ENCODE results near the gene NT5DC3.

NT5DC3 gene

GRCh38 chr12:103806803-103807202 is 34.2 kb downstream of the NT5DC3 start:
- CTCF ChIA-PET = interaction anchor here (0.8 kb wide), 1 partner anchor 14 kb away, joined by 3 read pairs; no protein-coding TSS in a partner anchor
- POLR2A ChIA-PET = no interaction called here
- H3K4me1 ChIP-seq (ENCODE audit: control extremely low read depth in 1 of 4, control insufficient read depth in 4 of 4, insufficient read depth in 4 of 4, low read length in 3 of 4) = peaks cover 0 to 13% (median 0%) of the 10 kb centered on the region in 4 experiments
- no peak overlapping the region for H3K4me3 ChIP-seq (ENCODE audit: control insufficient read depth in 1 of 7, extremely low read depth in 1 of 7, insufficient read depth in 4 of 7, low read depth in 2 of 7, low read length in 6 of 7)
- no peaks in the 10 kb centered on the region for H3K9me3 ChIP-seq (ENCODE audit: control extremely low read depth in 1 of 5, control insufficient read depth in 4 of 5, insufficient read depth in 2 of 5, low read depth in 1 of 5, low read length in 4 of 5)
- peak in 2 of 3 donors; percentile 25 to 26 for DNase-seq
- no peak overlapping the region for H3K27ac ChIP-seq (ENCODE audit: insufficient read depth in 1 of 2, low read depth in 1 of 2, low read length in 2 of 2, poor library complexity in 1 of 2, severe bottlenecking in 2 of 2)
- peaks cover 0 to 8% (median 0%) of the 10 kb centered on the region in 4 experiments for H3K36me3 ChIP-seq (ENCODE audit: control insufficient read depth in 4 of 4, insufficient read depth in 4 of 4, low read length in 3 of 4)
- 92% methylated on average over 4 of the region's 4 CpGs for WGBS (ENCODE audit: insufficient coverage)
- H3K27me3 ChIP-seq (replicated peaks in 2 of 5; ENCODE audit: control insufficient read depth in 4 of 5, insufficient read depth in 5 of 5, low read length in 4 of 5) = no peaks in the 10 kb centered on the region

GRCh38 chr12:103805655-103806360 is 35.2 kb downstream of the NT5DC3 start:
- CTCF ChIA-PET = interaction anchor here (0.8 to 1.0 kb wide), 2 partner anchors 13 to 82 kb away, joined by 3 read pairs; no protein-coding TSS in a partner anchor
- 100% methylated on average over 2 of the region's 5 CpGs for WGBS (ENCODE audit: insufficient coverage)
- Histone ChIP-seq H3K9me3 (ENCODE audit: control extremely low read depth in 1 of 5, control insufficient read depth in 4 of 5, insufficient read depth in 2 of 5, low read depth in 1 of 5, low read length in 4 of 5) (no peaks in the 10 kb centered on the region), H3K36me3 (ENCODE audit: control insufficient read depth in 4 of 4, insufficient read depth in 4 of 4, low read length in 3 of 4) (peaks cover 0 to 7% (median 0%) of the 10 kb centered on the region in 4 experiments), H3K27me3 (replicated peaks in 2 of 5; ENCODE audit: control insufficient read depth in 4 of 5, insufficient read depth in 5 of 5, low read length in 4 of 5) (no peaks in the 10 kb centered on the region), H3K4me3 (ENCODE audit: control insufficient read depth in 1 of 7, extremely low read depth in 1 of 7, insufficient read depth in 4 of 7, low read depth in 2 of 7, low read length in 6 of 7) (no peak overlapping the region), H3K4me1 (ENCODE audit: control extremely low read depth in 1 of 4, control insufficient read depth in 4 of 4, insufficient read depth in 4 of 4, low read length in 3 of 4) (peaks cover 0 to 20% (median 2%) of the 10 kb centered on the region in 4 experiments), H3K27ac (ENCODE audit: insufficient read depth in 1 of 2, low read depth in 1 of 2, low read length in 2 of 2, poor library complexity in 1 of 2, severe bottlenecking in 2 of 2) (no peak overlapping the region)
- DNase-seq = no peak
- POLR2A ChIA-PET = no interaction called here

GRCh38 chr12:103803847-103804246 is 37.2 kb downstream of the NT5DC3 start:
- WGBS (ENCODE audit: insufficient coverage) = no CpG with 5 or more reads among the region's 1 CpG
- Histone ChIP-seq H3K4me3 (ENCODE audit: control insufficient read depth in 1 of 7, extremely low read depth in 1 of 7, insufficient read depth in 4 of 7, low read depth in 2 of 7, low read length in 6 of 7) (no peak overlapping the region), H3K4me1 (ENCODE audit: control extremely low read depth in 1 of 4, control insufficient read depth in 4 of 4, insufficient read depth in 4 of 4, low read length in 3 of 4) (peaks cover 7 to 37% (median 12%) of the 10 kb centered on the region in 4 experiments), H3K36me3 (ENCODE audit: control insufficient read depth in 4 of 4, insufficient read depth in 4 of 4, low read length in 3 of 4) (peaks cover 0 to 3% (median 0%) of the 10 kb centered on the region in 4 experiments), H3K9me3 (ENCODE audit: control extremely low read depth in 1 of 5, control insufficient read depth in 4 of 5, insufficient read depth in 2 of 5, low read depth in 1 of 5, low read length in 4 of 5) (peaks cover 0 to 4% (median 1%) of the 10 kb centered on the region in 5 experiments), H3K27ac (ENCODE audit: insufficient read depth in 1 of 2, low read depth in 1 of 2, low read length in 2 of 2, poor library complexity in 1 of 2, severe bottlenecking in 2 of 2) (no peak overlapping the region), H3K27me3 (replicated peaks in 2 of 5; ENCODE audit: control insufficient read depth in 4 of 5, insufficient read depth in 5 of 5, low read length in 4 of 5) (no peaks in the 10 kb centered on the region)
- CTCF ChIA-PET = interaction anchor here (1.2 kb wide), 1 partner anchor 14 kb away, joined by 4 read pairs; no protein-coding TSS in a partner anchor
- POLR2A ChIA-PET = no interaction called here
- DNase-seq = no peak

- ChIA-PET POLR2A (no interaction called here), CTCF (no interaction called here)
- WGBS (ENCODE audit: insufficient coverage) = 100% methylated on average over 1 of the region's 1 CpG
- no peak for DNase-seq
- Histone ChIP-seq H3K27me3 (replicated peaks in 2 of 5; ENCODE audit: control insufficient read depth in 4 of 5, insufficient read depth in 5 of 5, low read length in 4 of 5) (no peaks in the 10 kb centered on the region), H3K4me1 (ENCODE audit: control extremely low read depth in 1 of 4, control insufficient read depth in 4 of 4, insufficient read depth in 4 of 4, low read length in 3 of 4) (peaks cover 7 to 37% (median 14%) of the 10 kb centered on the region in 4 experiments), H3K27ac (ENCODE audit: insufficient read depth in 1 of 2, low read depth in 1 of 2, low read length in 2 of 2, poor library complexity in 1 of 2, severe bottlenecking in 2 of 2) (no peak overlapping the region), H3K4me3 (ENCODE audit: control insufficient read depth in 1 of 7, extremely low read depth in 1 of 7, insufficient read depth in 4 of 7, low read depth in 2 of 7, low read length in 6 of 7) (no peak overlapping the region), H3K36me3 (ENCODE audit: control insufficient read depth in 4 of 4, insufficient read depth in 4 of 4, low read length in 3 of 4) (peaks cover 0 to 7% (median 0%) of the 10 kb centered on the region in 4 experiments), H3K9me3 (ENCODE audit: control extremely low read depth in 1 of 5, control insufficient read depth in 4 of 5, insufficient read depth in 2 of 5, low read depth in 1 of 5, low read length in 4 of 5) (peaks cover 0 to 4% (median 1%) of the 10 kb centered on the region in 5 experiments)
Measured at GRCh38 chr12:103802586-103802886, 38.5 kb downstream of the NT5DC3 start.

- 96% methylated on average over 9 of the region's 11 CpGs for WGBS (ENCODE audit: insufficient coverage)
- H3K4me3 ChIP-seq (ENCODE audit: control insufficient read depth in 1 of 7, extremely low read depth in 1 of 7, insufficient read depth in 4 of 7, low read depth in 2 of 7, low read length in 6 of 7) = no peak overlapping the region
- no peaks in the 10 kb centered on the region for H3K27me3 ChIP-seq (replicated peaks in 2 of 5; ENCODE audit: control insufficient read depth in 4 of 5, insufficient read depth in 5 of 5, low read length in 4 of 5)
- POLR2A ChIA-PET = no interaction called here
- H3K36me3 ChIP-seq (ENCODE audit: control insufficient read depth in 4 of 4, insufficient read depth in 4 of 4, low read length in 3 of 4) = peaks cover 0 to 7% (median 0%) of the 10 kb centered on the region in 4 experiments
- H3K27ac ChIP-seq (ENCODE audit: insufficient read depth in 1 of 2, low read depth in 1 of 2, low read length in 2 of 2, poor library complexity in 1 of 2, severe bottlenecking in 2 of 2) = no peak overlapping the region
- peaks cover 0 to 4% (median 1%) of the 10 kb centered on the region in 5 experiments for H3K9me3 ChIP-seq (ENCODE audit: control extremely low read depth in 1 of 5, control insufficient read depth in 4 of 5, insufficient read depth in 2 of 5, low read depth in 1 of 5, low read length in 4 of 5)
- H3K4me1 ChIP-seq (ENCODE audit: control extremely low read depth in 1 of 4, control insufficient read depth in 4 of 4, insufficient read depth in 4 of 4, low read length in 3 of 4) = peaks cover 7 to 35% (median 14%) of the 10 kb centered on the region in 4 experiments
- no peak for DNase-seq
- CTCF ChIA-PET = no interaction called here
Measured at GRCh38 chr12:103801709-103802585, 39.1 kb downstream of the NT5DC3 start.

GRCh38 chr12:103799857-103800771 is 40.9 kb downstream of the NT5DC3 start:
- peak; percentile 49 to 85 (median 81) for DNase-seq
- Histone ChIP-seq H3K4me1 (ENCODE audit: control extremely low read depth in 1 of 4, control insufficient read depth in 4 of 4, insufficient read depth in 4 of 4, low read length in 3 of 4) (peaks cover 7 to 33% (median 14%) of the 10 kb centered on the region in 4 experiments), H3K36me3 (ENCODE audit: control insufficient read depth in 4 of 4, insufficient read depth in 4 of 4, low read length in 3 of 4) (peaks cover 0 to 7% (median 0%) of the 10 kb centered on the region in 4 experiments), H3K27ac (ENCODE audit: insufficient read depth in 1 of 2, low read depth in 1 of 2, low read length in 2 of 2, poor library complexity in 1 of 2, severe bottlenecking in 2 of 2) (peak overlapping the region; percentile 14 to 69), H3K9me3 (ENCODE audit: control extremely low read depth in 1 of 5, control insufficient read depth in 4 of 5, insufficient read depth in 2 of 5, low read depth in 1 of 5, low read length in 4 of 5) (peaks cover 0 to 4% (median 1%) of the 10 kb centered on the region in 5 experiments), H3K27me3 (replicated peaks in 2 of 5; ENCODE audit: control insufficient read depth in 4 of 5, insufficient read depth in 5 of 5, low read length in 4 of 5) (no peaks in the 10 kb centered on the region), H3K4me3 (ENCODE audit: control insufficient read depth in 1 of 7, extremely low read depth in 1 of 7, insufficient read depth in 4 of 7, low read depth in 2 of 7, low read length in 6 of 7) (peak overlapping the region in 1 of 7 experiments; percentile 7)
- WGBS (ENCODE audit: insufficient coverage) = 68% methylated on average over 8 of the region's 16 CpGs
- CTCF ChIA-PET = interaction anchor here (0.6 to 0.9 kb wide), 2 partner anchors 12 to 13 kb away, joined by 3 read pairs; no protein-coding TSS in a partner anchor
- POLR2A ChIA-PET = no interaction called here
